Testis (tissue), 2 donors: ENCODE measurements around the gene OR5H14.
"Not testable (repeated sequence)": the region's sequence is repeated elsewhere in the genome, so short reads cannot be mapped to it uniquely, and the experiment has no call there.

Source experiments
- CTCF ChIP-seq, 3 experiments: fragments of 450-650 bp in 2 of 3; fragments of 200-600 bp in 1 of 3; sonication (generic) in 1 of 3; IDR thresholded peaks; one replicate each; pipeline ENCODE4 v1.5.1; 2016 to 2019; ENCODE audit warnings: antibody characterized with exemption in 3 of 3, mild to moderate bottlenecking in 2 of 3, moderate library complexity in 1 of 3
- POLR2A ChIP-seq: fragments of 450-650 bp; IDR thresholded peaks from one replicate; pipeline ENCODE4 v1.6.1; 2017; ENCODE audit warnings: antibody characterized with exemption, mild to moderate bottlenecking, moderate library complexity

DNA sequence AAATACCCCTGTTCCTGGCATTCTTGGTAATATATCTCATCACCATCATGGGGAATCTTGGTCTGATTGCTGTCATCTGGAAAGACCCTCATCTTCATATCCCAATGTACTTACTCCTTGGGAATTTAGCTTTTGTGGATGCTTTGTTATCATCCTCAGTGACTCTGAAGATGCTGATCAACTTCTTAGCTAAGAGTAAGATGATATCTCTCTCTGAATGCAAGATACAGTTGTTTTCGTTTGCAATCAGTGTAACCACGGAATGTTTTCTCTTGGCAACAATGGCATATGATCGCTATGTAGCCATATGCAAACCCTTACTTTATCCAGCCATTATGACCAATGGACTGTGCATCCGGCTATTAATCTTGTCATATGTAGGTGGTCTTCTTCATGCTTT, 2.2 kb downstream of the OR5H14 start:
- not testable (repeated sequence) for TF ChIP-seq POLR2A; CTCF (IDR thresholded peaks at IDR 0.05)
